Astrocyte (in vitro differentiated cells and primary cell): ENCODE results near the gene ZBTB7C.

ENCODE experiments used
- CTCF ChIP-seq: IDR thresholded peaks from 2 replicates; pipeline ENCODE4 v1.5.1; 2011; ENCODE audit warnings: low read depth, mild to moderate bottlenecking, inconsistent platforms, low read length, moderate library complexity; ENCODE audit not compliant: insufficient read depth
- EZH2 ChIP-seq: IDR thresholded peaks from 2 replicates; pipeline ENCODE4 v1.6.1; 2012; ENCODE audit warnings: mild to moderate bottlenecking, low read length, inconsistent platforms; ENCODE audit not compliant: insufficient read depth

- TF ChIP-seq CTCF (no peak), EZH2 (no peak)
Observed at GRCh38 chr18:47993409-47993808, 415.8 kb downstream of the ZBTB7C start.
